ENCODE data around the gene TMSB10.
"Not testable (repeated sequence)": the region's sequence is repeated elsewhere in the genome, so short reads cannot be mapped to it uniquely, and the experiment has no call there.

The TMSB10 gene

DNA sequence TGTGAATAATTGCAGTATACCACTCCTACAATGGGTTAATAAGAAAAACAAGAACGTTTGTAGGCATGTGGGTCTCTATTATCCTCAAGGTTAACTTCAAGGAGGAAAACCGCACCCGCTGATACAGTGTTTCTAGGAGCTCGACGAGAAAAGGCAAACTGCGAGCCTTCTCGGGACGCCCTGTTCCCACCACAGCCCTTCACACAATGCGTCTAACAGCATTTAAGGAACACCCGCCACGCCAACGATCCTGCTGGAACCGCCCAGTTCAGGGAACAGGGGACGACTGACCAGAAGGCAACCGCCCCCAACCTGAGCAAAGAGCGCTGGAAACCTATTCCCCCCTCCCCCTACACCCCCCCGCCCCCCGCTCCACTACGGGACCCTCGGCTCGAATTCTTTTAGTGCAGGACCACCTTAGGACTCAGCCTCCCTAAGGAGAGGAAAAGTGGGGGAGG lies 710 bp upstream of the TMSB10 start:
- DNase-seq = peak; percentile 82

GRCh38 chr2:84906108-84906899 lies 848 bp downstream of the TMSB10 start:
- DNase-seq = peak; percentile 75

- peak; percentile 84 for DNase-seq
Measured at GRCh38 chr2:84906900-84907714, 1.7 kb downstream of the TMSB10 start.

- no peak for DNase-seq
Measured at GRCh38 chr2:84908948-84909713, 3.7 kb downstream of the TMSB10 start.

GRCh38 chr2:84911135-84911678 lies 5.8 kb downstream of the TMSB10 start:
- no peak for DNase-seq

DNA sequence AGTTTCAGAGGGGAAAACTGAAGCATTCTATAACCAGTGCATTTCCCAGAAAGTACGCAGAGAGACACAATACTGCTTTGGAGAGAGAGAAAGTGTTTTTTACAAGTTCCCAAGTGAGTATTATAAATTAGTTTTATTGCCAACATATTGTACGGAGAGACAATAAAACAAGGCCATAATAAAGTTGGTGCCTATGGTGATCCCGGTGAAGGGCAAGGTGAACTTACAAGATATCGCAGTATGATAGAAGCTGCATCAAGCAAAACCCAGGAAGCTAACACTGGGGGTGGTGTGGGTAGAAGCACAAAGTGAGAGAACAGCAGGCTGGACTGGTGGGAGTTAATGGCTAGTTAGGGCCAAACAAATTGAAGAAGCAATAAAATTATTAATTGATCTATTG lies 7.5 kb downstream of the TMSB10 start:
- no peak for DNase-seq

GRCh38 chr2:84914334-84914733 lies 8.9 kb downstream of the TMSB10 start:
- no peak for DNase-seq

GRCh38 chr2:84915675-84916074 lies 10.2 kb downstream of the TMSB10 start:
- not testable (repeated sequence) for DNase-seq

DNA sequence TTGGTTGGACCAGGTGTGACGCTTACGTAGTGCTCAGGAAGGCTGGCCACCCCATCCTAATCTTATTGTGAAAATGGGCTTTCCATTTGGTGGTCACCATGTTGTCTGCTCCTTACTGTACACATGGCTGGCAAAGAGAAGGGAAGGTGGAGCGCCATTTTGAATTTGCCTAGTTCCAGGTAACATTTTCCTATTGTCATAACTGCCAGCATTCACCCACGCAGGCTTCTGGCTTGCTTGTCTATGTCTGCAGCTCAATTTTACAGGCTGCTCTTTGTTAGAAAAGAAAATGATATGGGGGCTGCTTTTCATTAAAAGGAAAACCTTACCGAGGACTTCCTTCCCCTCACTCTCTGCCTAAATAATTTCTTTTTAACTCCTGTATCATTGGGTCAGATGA lies 12.4 kb downstream of the TMSB10 start:
- DNase-seq = not testable (repeated sequence)

GRCh38 chr2:84918430-84918829 lies 13.0 kb downstream of the TMSB10 start:
- DNase-seq = no peak

DNA sequence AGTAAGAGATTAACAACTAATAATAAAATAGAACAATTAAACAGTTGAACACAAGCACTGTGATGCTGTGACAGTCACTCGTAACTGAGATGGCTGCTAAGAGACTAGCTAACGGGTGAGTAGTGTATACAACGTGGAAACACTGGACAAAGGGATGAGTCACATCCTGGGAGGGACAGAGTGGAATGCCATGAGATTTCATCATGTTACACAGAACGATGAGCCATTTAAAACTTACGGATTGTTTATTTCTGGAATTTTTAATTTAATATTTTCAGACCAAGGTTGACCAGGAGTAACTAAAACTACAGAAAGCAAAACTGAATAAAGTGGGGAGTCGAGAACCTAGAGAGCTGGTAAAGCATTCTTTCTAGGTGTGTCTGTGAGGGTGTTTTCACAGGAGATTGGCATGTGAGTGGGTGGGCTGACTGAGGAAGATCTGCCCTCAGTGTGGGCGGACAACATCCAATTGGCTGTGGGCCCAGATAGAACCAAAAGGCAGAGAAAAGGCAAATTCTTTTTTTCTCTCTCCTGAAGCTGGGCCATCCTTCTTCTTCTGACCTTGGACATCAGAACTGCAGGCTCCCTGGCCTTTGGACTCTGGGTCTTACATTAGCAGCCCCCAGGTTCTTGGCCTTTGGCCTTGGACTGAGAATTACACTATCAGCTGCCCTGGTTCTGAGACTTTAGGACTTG lies 14.6 kb downstream of the TMSB10 start:
- DNase-seq = peak; percentile 45

DNA sequence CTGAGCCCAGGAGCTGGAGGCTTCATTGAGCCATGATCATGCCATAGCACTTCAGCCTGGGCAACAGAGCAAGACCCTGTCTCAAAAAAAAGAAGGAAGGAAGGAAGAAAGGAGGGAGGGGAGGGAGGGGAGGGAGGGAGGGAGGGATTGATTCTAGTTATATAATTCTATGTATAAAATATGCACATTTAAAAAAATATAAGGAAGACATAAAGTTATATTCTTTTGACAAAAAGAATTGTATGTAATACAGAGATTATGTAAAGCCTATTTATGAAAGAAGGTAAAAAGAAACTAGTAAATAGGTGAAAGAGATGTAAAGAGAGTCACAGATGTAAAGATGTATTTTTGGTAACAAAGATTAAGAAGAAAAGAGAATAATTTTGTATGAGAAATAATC lies 17.6 kb downstream of the TMSB10 start:
- no peak for DNase-seq

DNA sequence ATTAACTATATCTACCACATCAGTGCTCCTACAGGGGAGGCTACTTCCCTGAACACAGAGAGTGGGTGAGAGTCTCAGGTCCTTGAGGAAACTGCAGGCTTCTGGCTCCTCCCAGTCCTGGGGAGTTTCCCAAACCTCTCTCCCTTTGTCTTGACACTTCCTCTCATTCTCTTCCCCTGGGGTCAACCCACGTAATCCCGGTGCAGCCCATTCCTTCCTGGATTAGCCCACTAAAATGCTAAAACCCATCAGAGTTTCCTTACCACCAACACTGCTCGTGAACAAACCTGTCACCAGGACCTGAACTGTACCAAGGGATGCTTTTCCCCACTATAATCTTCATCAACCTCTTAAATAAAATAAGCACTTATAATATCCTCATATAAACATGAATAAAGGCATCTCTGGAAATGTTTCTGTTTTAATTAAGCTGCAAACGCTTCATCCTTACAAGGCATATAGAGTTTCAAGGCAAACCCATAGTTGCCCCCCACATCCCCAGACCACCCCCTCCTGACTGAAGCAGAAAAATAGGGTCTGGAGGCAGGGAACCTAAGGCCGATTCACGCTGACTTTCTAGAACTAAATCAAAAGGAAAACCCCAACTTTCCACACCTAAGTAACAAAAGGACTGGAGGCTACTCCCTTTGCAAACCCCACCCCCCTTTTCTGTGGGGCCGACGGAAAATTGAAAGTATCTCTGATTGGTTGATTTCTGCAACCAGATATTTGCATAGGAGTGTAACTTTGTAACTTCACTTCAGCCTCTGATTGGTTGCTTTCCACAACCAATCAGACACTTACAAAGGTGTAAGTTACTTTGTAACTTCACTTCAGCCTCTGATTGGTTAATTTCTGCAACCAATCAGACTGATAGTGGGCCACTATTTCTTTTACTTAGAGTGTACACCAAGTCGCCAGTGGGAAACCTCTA lies 19.0 kb downstream of the TMSB10 start:
- no peak for DNase-seq

GRCh38 chr2:84925336-84925723 lies 19.9 kb downstream of the TMSB10 start:
- no peak for DNase-seq

DNA sequence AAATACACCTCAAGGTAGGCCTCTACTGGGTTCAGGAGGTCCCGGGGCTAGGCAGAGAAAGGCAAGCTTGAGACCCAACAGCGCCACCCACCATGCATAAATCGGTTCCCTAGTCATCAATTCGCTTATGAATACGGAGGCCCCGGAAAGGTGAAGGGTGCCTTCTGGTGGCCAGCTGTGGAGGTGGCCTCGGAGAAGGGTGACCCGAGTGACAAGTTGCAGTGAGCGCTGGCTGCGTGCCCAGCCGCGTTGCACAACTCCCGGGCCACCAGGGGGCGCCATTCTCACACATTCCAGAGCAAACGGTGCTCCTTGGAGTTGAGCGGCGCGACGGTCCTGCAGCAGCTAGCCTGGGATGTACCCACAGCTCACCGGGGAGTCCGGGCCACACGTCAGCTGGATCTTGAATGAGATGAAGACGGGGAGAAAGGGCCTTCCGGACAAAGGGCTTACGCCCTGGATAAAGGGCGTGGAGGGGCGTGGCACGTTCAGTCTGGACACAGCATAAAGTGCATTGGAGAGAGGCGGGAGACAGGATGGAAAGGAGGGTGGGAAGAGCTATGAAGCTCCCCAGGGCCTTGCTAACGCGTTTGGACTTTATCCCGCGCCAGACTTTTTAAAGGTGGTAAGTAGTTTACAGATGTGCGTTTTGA lies 20.4 kb downstream of the TMSB10 start:
- peak; percentile 97 for DNase-seq

DNA sequence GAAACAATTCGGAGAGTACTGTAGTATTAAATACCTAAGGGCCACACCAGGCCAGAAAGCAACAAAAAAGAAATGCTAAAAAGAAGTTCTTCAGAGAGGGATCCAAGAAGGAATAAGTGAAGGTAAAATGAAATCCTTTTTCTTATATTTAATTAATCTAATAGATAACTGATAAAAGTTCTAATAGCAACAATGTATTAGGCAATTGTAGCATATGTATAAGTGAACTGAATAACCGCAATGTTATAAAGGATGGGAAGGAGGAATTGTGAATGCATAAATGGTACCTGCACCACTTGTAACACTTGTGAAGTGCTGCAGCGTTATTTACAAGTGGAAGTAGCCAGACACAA lies 21.8 kb downstream of the TMSB10 start:
- DNase-seq = no peak

DNA sequence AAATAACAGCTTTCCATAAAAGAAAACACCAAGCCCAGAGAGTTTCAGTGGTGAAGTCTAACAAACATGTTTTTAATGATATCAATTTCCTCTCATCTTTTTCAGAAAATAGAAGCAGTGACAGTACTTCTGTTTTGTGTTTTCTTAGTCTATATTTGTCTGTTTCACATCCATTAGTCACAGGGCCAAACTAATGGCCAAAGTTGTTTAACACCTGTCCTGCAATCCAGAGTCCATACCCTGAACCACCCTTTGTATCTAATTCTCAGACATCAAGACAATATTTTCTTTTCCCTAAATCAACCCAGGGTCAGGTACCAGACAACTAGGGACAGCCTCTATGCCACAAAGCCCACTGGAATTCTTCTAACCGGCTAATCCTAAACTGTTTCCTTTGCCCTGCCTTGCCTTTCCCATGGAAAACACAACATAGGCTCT lies 25.9 kb downstream of the TMSB10 start:
- no peak for DNase-seq

DNA sequence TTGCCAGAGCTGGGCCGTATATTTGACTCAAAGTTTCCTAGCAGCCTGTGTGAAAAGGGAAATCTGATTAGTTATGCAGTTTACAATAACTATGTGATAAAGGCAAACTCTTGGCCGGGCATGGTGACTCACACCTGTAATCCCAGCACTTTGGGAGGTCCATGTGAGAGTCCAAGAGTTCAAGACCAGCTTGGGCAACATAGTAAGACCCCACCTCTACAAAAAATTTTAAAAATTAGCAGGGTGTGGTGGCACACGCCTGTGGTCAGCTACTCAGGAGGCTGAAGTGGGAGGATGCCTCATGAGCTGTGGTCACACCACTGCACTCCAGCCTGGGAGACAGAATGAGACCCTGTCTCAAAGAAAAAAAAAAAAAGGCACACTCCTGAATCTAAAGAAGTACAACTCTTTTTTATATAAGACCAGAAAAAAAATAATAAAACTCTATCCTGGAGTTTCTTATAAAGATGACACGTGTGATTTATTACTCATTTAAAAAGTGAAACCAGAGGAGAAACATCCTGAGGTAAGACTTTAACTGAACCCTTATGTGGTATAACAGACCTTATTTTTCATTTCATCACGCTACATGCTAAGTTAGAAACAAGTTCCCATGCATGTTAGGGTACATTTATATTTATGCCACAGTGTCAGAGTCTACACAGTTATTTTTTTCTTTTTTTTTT lies 32.9 kb downstream of the TMSB10 start:
- no peak for DNase-seq

GRCh38 chr2:84939426-84940087 lies 34.1 kb downstream of the TMSB10 start:
- DNase-seq = no peak

GRCh38 chr2:84940088-84940470 lies 34.6 kb downstream of the TMSB10 start:
- DNase-seq = no peak

All from eye (tissue), 1 donor.